HG03460 (cell line): ENCODE results near the gene BLNK.

Experiments used
- ATAC-seq: cut with Tn5 transposase; IDR thresholded peaks from one replicate; pipeline ENCODE4 v1.9.1; 2021; ENCODE audit not compliant: unreplicated experiment

The BLNK gene

GRCh38 chr10:96165726-96166125, 105.6 kb downstream of the BLNK start:
- no peak for ATAC-seq

- ATAC-seq, result no peak
Observed at GRCh38 chr10:96153070-96153469, 118.3 kb downstream of the BLNK start.

GRCh38 chr10:96152437-96152836, 118.9 kb downstream of the BLNK start:
- no peak for ATAC-seq
